Cardiac muscle cell (in vitro differentiated cells and primary cell): ENCODE measurements around the gene DLG2. TPM values are rescaled to one million over a fixed set of nuclear protein-coding genes. Genes with fewer than 3 reads are reported as not detected.

Experiments
- DNase-seq, 2 donors: peaks; one replicate each; pipeline versions ENCODE4 v3.0.0 to v3.0.0-alpha.2; 2010 to 2017; ENCODE audit warnings: low read depth in 1 of 2, low spot score in 1 of 2
- H3K27ac ChIP-seq: fragments of 200-600 bp; sonication (generic); 2 replicates; pipeline ENCODE4 v1.5.1; 2016
- H3K27me3 ChIP-seq: fragments of 200-600 bp; sonication (generic); 2 replicates; pipeline ENCODE4 v1.6.0; 2016; ENCODE audit warnings: control low read depth
- H3K36me3 ChIP-seq: fragments of 200-600 bp; sonication (generic); 2 replicates; pipeline ENCODE4 v1.5.1; 2016; ENCODE audit warnings: control low read depth
- H3K4me1 ChIP-seq: fragments of 200-600 bp; sonication (generic); 2 replicates; pipeline ENCODE4 v1.8.1; 2017; ENCODE audit warnings: low read depth, mild to moderate bottlenecking, mixed run types
- H3K4me3 ChIP-seq: fragments of 200-600 bp; sonication (generic); 2 replicates; pipeline ENCODE4 v1.5.1; 2016; ENCODE audit warnings: mild to moderate bottlenecking
- H3K9me3 ChIP-seq: fragments of 200-600 bp; sonication (generic); 2 replicates; pipeline ENCODE4 v1.5.1; 2017; ENCODE audit warnings: low read depth, mild to moderate bottlenecking, control low read depth
- polyA plus RNA-seq: library from polyadenylated mRNA; unstranded; fragments of >200 nt; fragmentation: Nextera tagmentation; extraction: Ambion mirVana; gene quantifications from 2 replicates; pipeline ENCODE4 v1.2.1, GENCODE V29; 2016
- total RNA-seq: library from RNA; depleted of rRNA; stranded (reverse); fragments of >200 nt; gene quantifications from 2 replicates; pipeline ENCODE4 v1.2.3, GENCODE V29; 2016
- TF ChIP-seq, protein P1 (sequence below): IDR thresholded peaks from 2 replicates; pipeline ENCODE4 v1.5.1; 2012; ENCODE audit warnings: low read depth, mild to moderate bottlenecking, low read length

The DLG2 gene
- total and polyA plus RNA-seq, 2 experiments from 2014 or later = 3.5 to 15.9 TPM

DNA sequence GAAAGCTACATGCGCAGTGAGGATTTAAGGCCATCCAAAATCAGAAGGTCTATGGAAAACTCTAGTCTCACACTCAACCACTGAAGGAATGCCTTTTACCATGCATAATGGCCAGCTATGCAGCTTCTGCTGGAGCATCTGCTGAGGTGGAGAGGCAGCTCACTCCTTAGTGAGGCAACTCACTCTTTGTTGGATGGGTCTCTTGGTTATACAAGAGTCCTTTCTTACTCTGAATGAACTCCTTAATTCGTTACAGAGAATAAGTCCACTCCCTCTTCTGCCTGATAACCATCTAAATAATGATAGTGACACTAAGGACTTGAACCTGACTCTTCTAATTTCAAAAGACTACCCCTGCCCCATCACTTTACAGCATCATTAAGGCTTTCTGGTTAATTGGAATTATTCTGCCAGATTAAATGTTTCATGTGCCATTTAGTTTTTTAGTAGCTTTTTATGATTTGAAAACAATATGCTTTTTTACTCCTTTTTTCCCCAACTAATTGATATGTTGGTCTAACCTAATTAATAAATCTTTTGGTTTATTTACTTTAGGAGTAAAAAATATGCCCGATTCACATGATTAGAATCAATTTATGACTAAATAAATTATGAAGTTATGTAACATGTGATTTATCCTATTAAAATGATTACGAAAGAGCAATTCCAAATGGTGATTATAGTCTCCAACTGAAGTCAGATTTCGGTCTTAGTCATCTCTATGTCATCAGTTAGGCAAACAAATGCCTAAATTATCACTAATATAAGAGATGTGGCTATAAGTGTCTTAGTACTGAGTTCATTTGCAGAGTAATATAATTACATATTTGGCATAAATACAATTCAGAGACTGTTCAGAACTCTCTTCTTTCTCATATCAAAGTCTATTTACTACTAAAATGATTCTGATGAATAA lies 2054.3 kb downstream of the DLG2 start:
- H3K27ac ChIP-seq = no peak overlapping the region
- TF ChIP-seq, protein P1, sequence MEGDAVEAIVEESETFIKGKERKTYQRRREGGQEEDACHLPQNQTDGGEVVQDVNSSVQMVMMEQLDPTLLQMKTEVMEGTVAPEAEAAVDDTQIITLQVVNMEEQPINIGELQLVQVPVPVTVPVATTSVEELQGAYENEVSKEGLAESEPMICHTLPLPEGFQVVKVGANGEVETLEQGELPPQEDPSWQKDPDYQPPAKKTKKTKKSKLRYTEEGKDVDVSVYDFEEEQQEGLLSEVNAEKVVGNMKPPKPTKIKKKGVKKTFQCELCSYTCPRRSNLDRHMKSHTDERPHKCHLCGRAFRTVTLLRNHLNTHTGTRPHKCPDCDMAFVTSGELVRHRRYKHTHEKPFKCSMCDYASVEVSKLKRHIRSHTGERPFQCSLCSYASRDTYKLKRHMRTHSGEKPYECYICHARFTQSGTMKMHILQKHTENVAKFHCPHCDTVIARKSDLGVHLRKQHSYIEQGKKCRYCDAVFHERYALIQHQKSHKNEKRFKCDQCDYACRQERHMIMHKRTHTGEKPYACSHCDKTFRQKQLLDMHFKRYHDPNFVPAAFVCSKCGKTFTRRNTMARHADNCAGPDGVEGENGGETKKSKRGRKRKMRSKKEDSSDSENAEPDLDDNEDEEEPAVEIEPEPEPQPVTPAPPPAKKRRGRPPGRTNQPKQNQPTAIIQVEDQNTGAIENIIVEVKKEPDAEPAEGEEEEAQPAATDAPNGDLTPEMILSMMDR = no peak
- peak in 1 of 2 donors; percentile 19 for DNase-seq
- no peaks in the 10 kb centered on the region for H3K9me3 ChIP-seq
- no peaks in the 10 kb centered on the region for H3K4me1 ChIP-seq
- H3K27me3 ChIP-seq = no peaks in the 10 kb centered on the region
- H3K36me3 ChIP-seq = no peaks in the 10 kb centered on the region
- H3K4me3 ChIP-seq = no peak overlapping the region

DNA sequence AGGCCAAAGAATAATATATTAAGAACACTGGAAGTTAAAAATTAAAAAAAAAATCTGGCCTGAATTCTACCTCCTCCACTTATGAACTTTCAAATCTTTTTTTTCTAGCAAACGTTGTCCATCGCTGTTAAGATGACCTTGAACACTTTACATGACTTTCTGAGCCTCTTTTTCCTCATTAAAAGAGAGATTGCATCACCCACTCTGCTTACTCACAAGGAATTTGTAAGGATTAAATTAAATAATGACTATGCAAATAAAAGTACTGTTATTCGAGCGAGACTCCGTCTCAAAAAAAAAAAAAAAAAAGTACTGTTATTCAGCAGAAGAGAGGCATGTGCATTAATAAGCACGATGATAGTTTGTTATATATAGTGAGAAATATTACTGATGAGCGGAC lies 2055.8 kb downstream of the DLG2 start:
- no peaks in the 10 kb centered on the region for H3K4me1 ChIP-seq
- no peak overlapping the region for H3K27ac ChIP-seq
- no peaks in the 10 kb centered on the region for H3K9me3 ChIP-seq
- H3K4me3 ChIP-seq = no peak overlapping the region
- TF ChIP-seq, protein P1 = no peak
- no peaks in the 10 kb centered on the region for H3K27me3 ChIP-seq
- no peaks in the 10 kb centered on the region for H3K36me3 ChIP-seq
- peak in 1 of 2 donors; percentile 19 for DNase-seq

DNA sequence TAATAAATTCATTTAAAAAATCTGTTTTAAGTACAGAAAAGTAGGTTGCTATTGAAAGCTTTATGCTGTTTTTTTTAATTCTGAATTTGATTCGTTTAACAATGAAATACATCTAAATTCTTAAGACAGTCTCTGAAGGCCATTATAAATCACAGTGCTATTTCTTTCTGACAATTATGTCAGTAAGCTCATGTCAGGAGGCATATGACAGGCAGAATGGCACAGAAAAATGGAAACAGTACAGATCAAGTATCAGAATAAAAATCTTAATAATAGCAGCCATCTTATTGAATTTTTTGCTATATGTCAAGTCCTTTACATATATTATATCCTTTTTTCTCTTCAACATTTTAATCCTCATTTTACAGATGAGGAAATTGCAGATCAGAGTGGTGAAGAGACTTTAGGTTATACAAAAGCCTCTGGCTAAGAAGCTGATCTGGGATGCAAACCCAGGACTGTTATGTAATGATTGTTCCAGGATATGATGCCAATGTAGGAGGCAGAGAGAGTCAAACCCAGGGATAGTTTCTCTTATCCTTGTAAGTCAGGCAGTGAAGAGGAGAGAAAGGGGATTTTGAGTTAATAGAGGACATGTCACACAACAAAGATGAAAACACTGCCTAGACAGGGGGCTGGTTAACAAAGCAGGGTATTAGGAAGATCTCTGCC lies 2057.9 kb downstream of the DLG2 start:
- Histone ChIP-seq H3K27me3 (no peaks in the 10 kb centered on the region), H3K27ac (no peak overlapping the region), H3K4me1 (no peaks in the 10 kb centered on the region), H3K36me3 (no peaks in the 10 kb centered on the region), H3K9me3 (no peaks in the 10 kb centered on the region), H3K4me3 (no peak overlapping the region)
- TF ChIP-seq, protein P1 = no peak
- no peak for DNase-seq

DNA sequence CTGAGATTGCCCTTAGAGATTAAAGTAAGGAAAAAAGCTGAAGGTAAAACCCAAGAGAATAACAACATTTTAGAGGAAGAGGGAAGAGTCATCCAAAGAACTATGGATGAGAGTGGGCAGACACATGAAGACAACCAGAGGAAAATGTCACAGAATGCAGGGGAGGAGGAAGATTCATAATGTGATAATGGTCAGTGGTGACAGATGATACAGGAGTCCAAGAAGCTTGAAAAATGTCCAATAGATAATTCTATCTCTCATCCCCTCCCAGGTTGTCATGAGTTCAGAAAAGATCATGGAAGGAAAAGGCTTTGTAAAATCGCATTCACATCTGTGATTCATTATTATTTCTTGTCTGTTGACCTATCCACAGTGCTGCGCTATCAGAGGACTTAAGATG lies 2058.6 kb downstream of the DLG2 start:
- DNase-seq = no peak
- Histone ChIP-seq H3K27me3 (no peaks in the 10 kb centered on the region), H3K36me3 (no peaks in the 10 kb centered on the region), H3K4me3 (no peak overlapping the region), H3K4me1 (no peaks in the 10 kb centered on the region), H3K9me3 (no peaks in the 10 kb centered on the region), H3K27ac (no peak overlapping the region)
- TF ChIP-seq, protein P1 = no peak

DNA sequence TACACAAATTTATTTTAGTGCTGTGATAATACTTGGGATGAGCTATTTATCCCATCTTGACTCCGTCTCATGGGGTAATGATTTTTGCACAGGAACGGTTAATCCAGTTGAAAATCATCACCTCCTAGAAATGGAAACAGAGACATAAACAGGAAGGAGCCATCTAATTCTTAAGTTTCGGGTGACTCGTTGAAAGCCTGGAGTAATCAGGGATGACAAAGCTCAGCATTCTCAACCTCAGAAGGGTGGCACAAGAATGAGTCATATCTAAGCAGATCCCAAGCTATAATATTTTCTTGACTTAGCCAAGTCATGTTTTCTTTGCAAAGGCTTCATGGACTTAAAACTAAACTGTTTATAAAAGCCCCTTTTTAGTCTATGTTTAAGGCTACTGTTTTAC lies 2060.2 kb downstream of the DLG2 start:
- Histone ChIP-seq H3K27me3 (no peaks in the 10 kb centered on the region), H3K27ac (no peak overlapping the region), H3K36me3 (no peaks in the 10 kb centered on the region), H3K9me3 (no peaks in the 10 kb centered on the region), H3K4me1 (no peaks in the 10 kb centered on the region), H3K4me3 (no peak overlapping the region)
- peak in 1 of 2 donors; percentile 16 for DNase-seq
- TF ChIP-seq, protein P1 = no peak
